ENCODE results near the gene SLC7A4. TPM values are rescaled to one million over a fixed set of nuclear protein-coding genes. Genes with fewer than 3 reads are reported as not detected.
A peak's percentile ranks its signal among the peaks of the same experiment; 100 is the strongest.
"Not testable (repeated sequence)": the region's sequence is repeated elsewhere in the genome, so short reads cannot be mapped to it uniquely, and the experiment has no call there.

The SLC7A4 gene
- total RNA-seq, 2 experiments from 2014 or later, result not detected

DNA sequence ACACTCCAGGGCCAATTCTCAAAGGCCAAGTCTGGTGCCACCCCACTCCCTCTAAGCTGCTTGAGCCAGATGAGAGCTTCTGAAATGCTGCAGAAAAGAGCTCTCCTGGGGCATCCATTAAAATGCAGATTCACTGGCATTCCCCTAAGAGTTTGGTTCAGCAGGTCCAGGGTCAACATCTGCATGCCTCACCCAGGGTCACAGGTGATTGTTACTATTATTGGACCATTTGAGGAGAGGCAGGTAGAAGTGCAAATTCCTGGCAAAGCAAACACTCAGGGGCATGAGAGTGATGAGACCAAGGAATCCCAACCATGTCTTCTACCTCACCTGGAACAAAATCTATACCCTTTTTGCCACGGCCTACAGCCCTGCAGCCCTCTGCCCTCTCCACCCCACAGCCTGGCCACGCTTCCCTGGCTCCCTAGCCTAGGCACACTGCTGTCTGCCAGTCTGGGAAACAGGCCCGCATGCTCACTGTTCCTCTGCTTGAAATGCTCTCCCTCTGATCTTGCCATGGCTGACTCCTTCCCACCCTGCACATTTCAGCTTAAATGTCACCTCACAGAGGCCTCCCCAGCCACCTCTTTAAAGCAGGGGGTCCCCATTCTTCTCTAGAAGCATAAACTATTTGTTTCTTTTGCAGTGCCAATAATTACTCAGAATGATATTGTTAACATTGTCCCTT lies 21.8 kb downstream of the SLC7A4 start:
- H3K27ac ChIP-seq (ENCODE audit: low read depth, low read length, poor library complexity, severe bottlenecking), result no peak overlapping the region
- H2AFZ ChIP-seq (ENCODE audit: low read length), result no peak overlapping the region
- H3K79me2 ChIP-seq (ENCODE audit: insufficient read depth, low read depth, low read length), result no peaks in the 10 kb centered on the region
- no peaks in the 10 kb centered on the region for H3K9me2 ChIP-seq (ENCODE audit: insufficient read depth, low read length)
- ChIA-PET POLR2A (no interaction called here), CTCF (ENCODE audit: unreplicated experiment) (no interaction called here)
- DNase-seq (ENCODE audit: low spot score), result no peak
- H4K20me1 ChIP-seq (ENCODE audit: insufficient read depth, low read length), result no peaks in the 10 kb centered on the region
- H3K4me2 ChIP-seq (ENCODE audit: low read length), result no peak overlapping the region
- H3K36me3 ChIP-seq (ENCODE audit: insufficient read depth, low read length), result no peaks in the 10 kb centered on the region
- H3K4me3 ChIP-seq (ENCODE audit: low read depth, low read length, poor library complexity, severe bottlenecking), result no peak overlapping the region
- H3K9me3 ChIP-seq (ENCODE audit: low read length), result no peaks in the 10 kb centered on the region
- H3K4me1 ChIP-seq (ENCODE audit: insufficient read depth, low read length, poor library complexity, severe bottlenecking), result peaks cover 15% of the 10 kb centered on the region
- intact Hi-C loops (cut with micrococcal nuclease; ENCODE audit: unreplicated experiment), result no loop called here
- no peak for TF ChIP-seq EZH2phosphoT487 (IDR thresholded peaks at IDR 0.05; ENCODE audit: borderline replicate concordance, low read depth, low read length)
- TF ChIP-seq, protein P1, sequence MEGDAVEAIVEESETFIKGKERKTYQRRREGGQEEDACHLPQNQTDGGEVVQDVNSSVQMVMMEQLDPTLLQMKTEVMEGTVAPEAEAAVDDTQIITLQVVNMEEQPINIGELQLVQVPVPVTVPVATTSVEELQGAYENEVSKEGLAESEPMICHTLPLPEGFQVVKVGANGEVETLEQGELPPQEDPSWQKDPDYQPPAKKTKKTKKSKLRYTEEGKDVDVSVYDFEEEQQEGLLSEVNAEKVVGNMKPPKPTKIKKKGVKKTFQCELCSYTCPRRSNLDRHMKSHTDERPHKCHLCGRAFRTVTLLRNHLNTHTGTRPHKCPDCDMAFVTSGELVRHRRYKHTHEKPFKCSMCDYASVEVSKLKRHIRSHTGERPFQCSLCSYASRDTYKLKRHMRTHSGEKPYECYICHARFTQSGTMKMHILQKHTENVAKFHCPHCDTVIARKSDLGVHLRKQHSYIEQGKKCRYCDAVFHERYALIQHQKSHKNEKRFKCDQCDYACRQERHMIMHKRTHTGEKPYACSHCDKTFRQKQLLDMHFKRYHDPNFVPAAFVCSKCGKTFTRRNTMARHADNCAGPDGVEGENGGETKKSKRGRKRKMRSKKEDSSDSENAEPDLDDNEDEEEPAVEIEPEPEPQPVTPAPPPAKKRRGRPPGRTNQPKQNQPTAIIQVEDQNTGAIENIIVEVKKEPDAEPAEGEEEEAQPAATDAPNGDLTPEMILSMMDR (conservative IDR thresholded peaks at IDR 0.05; ENCODE audit: low read length), result no peak
- no TSS peak for BruUV-seq (replicated peaks)

DNA sequence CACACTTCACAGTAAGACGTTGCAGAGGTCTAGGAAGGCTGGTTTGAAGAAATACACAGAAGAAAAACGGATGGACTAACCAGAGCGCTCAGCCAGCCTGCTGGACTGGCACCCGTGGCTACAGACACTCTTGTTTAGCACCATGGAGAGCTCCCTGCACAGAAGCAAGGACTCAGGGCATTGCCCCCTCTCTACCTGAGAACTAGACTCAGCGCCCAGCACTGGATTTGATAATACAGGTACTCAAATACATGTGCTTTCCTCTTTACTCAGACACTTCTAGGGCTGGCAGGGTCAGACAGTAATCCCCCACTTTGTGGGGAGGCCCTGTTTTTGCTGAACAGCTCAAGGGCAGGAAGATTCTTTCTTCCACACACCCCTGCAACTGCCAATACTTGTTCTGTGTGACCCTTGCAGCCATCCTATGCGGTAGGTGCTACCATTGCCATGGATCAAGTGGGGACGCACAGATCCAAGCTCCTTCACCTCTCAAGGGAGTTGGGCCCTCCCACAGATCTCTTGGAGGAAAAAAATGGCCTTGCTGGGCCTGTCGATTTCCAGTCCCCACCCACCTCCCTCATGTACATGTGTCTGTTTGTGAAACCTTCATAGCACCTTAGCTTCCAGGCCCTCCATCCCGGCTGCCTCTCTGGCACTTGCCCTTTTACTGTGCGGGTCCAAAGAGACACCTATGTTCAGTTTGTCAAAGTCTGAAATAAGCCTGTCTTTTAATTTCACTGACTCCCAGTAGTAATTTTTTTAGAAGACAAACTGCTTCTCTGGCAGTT lies 22.5 kb downstream of the SLC7A4 start:
- Histone ChIP-seq H3K9me3 (ENCODE audit: low read length) (no peaks in the 10 kb centered on the region), H3K4me1 (ENCODE audit: insufficient read depth, low read length, poor library complexity, severe bottlenecking) (peaks cover 14% of the 10 kb centered on the region), H3K36me3 (ENCODE audit: insufficient read depth, low read length) (no peaks in the 10 kb centered on the region), H3K27ac (ENCODE audit: low read depth, low read length, poor library complexity, severe bottlenecking) (no peak overlapping the region), H3K4me3 (ENCODE audit: low read depth, low read length, poor library complexity, severe bottlenecking) (no peak overlapping the region), H4K20me1 (ENCODE audit: insufficient read depth, low read length) (no peaks in the 10 kb centered on the region), H3K9me2 (ENCODE audit: insufficient read depth, low read length) (no peaks in the 10 kb centered on the region), H3K79me2 (ENCODE audit: insufficient read depth, low read depth, low read length) (no peaks in the 10 kb centered on the region), H3K4me2 (ENCODE audit: low read length) (no peak overlapping the region), H2AFZ (ENCODE audit: low read length) (no peak overlapping the region)
- intact Hi-C loops (cut with micrococcal nuclease; ENCODE audit: unreplicated experiment), result loop anchor here (10.0 kb wide), 1 partner anchor 155 kb away; the partner anchor contains the start of genes PI4KA and SNAP29
- TF ChIP-seq, protein P1 (conservative IDR thresholded peaks at IDR 0.05; ENCODE audit: low read length), result no peak
- no peak for TF ChIP-seq EZH2phosphoT487 (IDR thresholded peaks at IDR 0.05; ENCODE audit: borderline replicate concordance, low read depth, low read length)
- POLR2A ChIA-PET, result interaction anchor here (0.5 kb wide), 1 partner anchor 64 kb away, joined by 3 read pairs; no protein-coding TSS in a partner anchor
- CTCF ChIA-PET (ENCODE audit: unreplicated experiment), result no interaction called here
- peak; percentile 62 for DNase-seq (ENCODE audit: low spot score)
- no TSS peak for BruUV-seq (replicated peaks)

DNA sequence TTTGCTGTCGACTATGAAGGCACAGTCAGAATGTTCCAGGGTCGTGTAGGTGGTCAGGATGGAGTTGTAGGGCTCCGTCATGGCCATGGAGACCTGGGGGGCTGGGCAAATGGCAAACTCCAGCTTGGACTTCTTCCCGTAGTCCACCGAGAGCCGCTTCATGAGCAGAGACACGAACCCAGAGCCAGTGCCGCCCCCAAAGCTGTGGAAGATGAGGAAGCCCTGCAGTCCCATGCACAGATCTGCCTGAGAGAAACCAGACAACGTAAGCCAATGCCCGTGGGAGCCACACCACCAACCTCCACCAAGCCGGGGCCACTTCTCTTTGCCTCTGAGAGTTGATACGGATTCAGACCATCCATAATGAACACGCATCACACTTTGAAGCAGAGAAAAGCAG lies 23.2 kb downstream of the SLC7A4 start:
- DNase-seq (ENCODE audit: low spot score); H3K9me3 ChIP-seq (ENCODE audit: low read length); H3K27ac ChIP-seq (ENCODE audit: low read depth, low read length, poor library complexity, severe bottlenecking); H3K79me2 ChIP-seq (ENCODE audit: insufficient read depth, low read depth, low read length); BruUV-seq (replicated peaks); H2AFZ ChIP-seq (ENCODE audit: low read length); H3K9me2 ChIP-seq (ENCODE audit: insufficient read depth, low read length); H3K36me3 ChIP-seq (ENCODE audit: insufficient read depth, low read length); CTCF ChIA-PET (ENCODE audit: unreplicated experiment); H4K20me1 ChIP-seq (ENCODE audit: insufficient read depth, low read length); H3K4me3 ChIP-seq (ENCODE audit: low read depth, low read length, poor library complexity, severe bottlenecking); H3K4me2 ChIP-seq (ENCODE audit: low read length); H3K4me1 ChIP-seq (ENCODE audit: insufficient read depth, low read length, poor library complexity, severe bottlenecking): not testable (repeated sequence)
- intact Hi-C loops (cut with micrococcal nuclease; ENCODE audit: unreplicated experiment), result loop anchor here (10.0 kb wide), 1 partner anchor 154 kb away; the partner anchor contains the start of genes PI4KA and SNAP29
- POLR2A ChIA-PET, result interaction anchor here (0.5 kb wide), 1 partner anchor 65 kb away, joined by 3 read pairs; no protein-coding TSS in a partner anchor

Data from OCI-LY7 (cell line).